Mesenchymal stem cell (in vitro differentiated cells and primary cell): ENCODE results near the gene SLC6A4.
A peak's percentile ranks its signal among the peaks of the same experiment; 100 is the strongest.

Experiments used
- DNase-seq: peaks from one replicate; pipeline ENCODE4 v3.0.0-alpha.2; 2013
- H2AFZ ChIP-seq: one replicate; pipeline ENCODE4 v1.6.1; 2013; ENCODE audit warnings: low read depth, mild to moderate bottlenecking, control low read depth, inconsistent platforms, low read length, moderate library complexity
- H2AK5ac ChIP-seq: 2 replicates; pipeline ENCODE4 v1.6.1; 2013; ENCODE audit warnings: low read length, moderate library complexity, mild to moderate bottlenecking, inconsistent platforms; ENCODE audit not compliant: severe bottlenecking
- H2BK120ac ChIP-seq: one replicate; pipeline ENCODE4 v1.6.1; 2013; ENCODE audit warnings: low read depth, mild to moderate bottlenecking, inconsistent platforms, low read length, moderate library complexity
- H2BK12ac ChIP-seq, 2 experiments: one replicate each; pipeline ENCODE4 v1.6.1; 2013; ENCODE audit warnings: inconsistent platforms in 2 of 2, low read length in 2 of 2, mild to moderate bottlenecking in 2 of 2, moderate library complexity in 2 of 2, control low read depth in 1 of 2
- H2BK15ac ChIP-seq: one replicate; pipeline ENCODE4 v1.6.1; 2013; ENCODE audit warnings: mild to moderate bottlenecking, low read depth, inconsistent platforms; ENCODE audit not compliant: poor library complexity, severe bottlenecking
- H2BK5ac ChIP-seq: 2 replicates; pipeline ENCODE4 v1.6.1; 2013; ENCODE audit warnings: low read depth, mild to moderate bottlenecking, low read length, control low read depth, inconsistent platforms; ENCODE audit not compliant: poor library complexity, severe bottlenecking
- H3K14ac ChIP-seq, 2 experiments: one replicate each; pipeline ENCODE4 v1.6.1; 2013; ENCODE audit warnings: inconsistent platforms in 2 of 2, low read length in 2 of 2, control low read depth in 1 of 2, mild to moderate bottlenecking in 1 of 2, moderate library complexity in 1 of 2
- H3K18ac ChIP-seq, 2 experiments: one replicate each; pipeline ENCODE4 v1.6.1; 2013; ENCODE audit warnings: inconsistent platforms in 2 of 2, low read length in 2 of 2, control low read depth in 1 of 2, low read depth in 1 of 2, mild to moderate bottlenecking in 1 of 2
- H3K23ac ChIP-seq, 2 experiments: one replicate each; pipeline ENCODE4 v1.6.1; 2013; ENCODE audit warnings: inconsistent platforms in 2 of 2, low read length in 2 of 2, mild to moderate bottlenecking in 2 of 2, moderate library complexity in 2 of 2, control low read depth in 1 of 2
- H3K27ac ChIP-seq: 2 replicates; pipeline ENCODE4 v1.5.1; 2013; ENCODE audit warnings: mild to moderate bottlenecking, moderate library complexity, low read length, control low read depth, inconsistent platforms; ENCODE audit not compliant: poor library complexity, severe bottlenecking
- H3K27me3 ChIP-seq, 2 experiments: 2 replicates each; pipeline versions ENCODE4 v1.6.1 to v1.7.0; 2013; ENCODE audit warnings: low read length in 2 of 2, mild to moderate bottlenecking in 2 of 2, moderate library complexity in 2 of 2, control low read depth in 1 of 2, inconsistent platforms in 1 of 2; ENCODE audit not compliant: control insufficient read depth in 1 of 2, insufficient read depth in 1 of 2
- H3K36me3 ChIP-seq, 2 experiments: 2 replicates each; pipeline versions ENCODE4 v1.6.1 to v1.7.0; 2013; ENCODE audit warnings: low read length in 2 of 2, control low read depth in 1 of 2, inconsistent platforms in 1 of 2, low read depth in 1 of 2, mild to moderate bottlenecking in 1 of 2; ENCODE audit not compliant: insufficient read depth in 2 of 2, control insufficient read depth in 1 of 2
- H3K4ac ChIP-seq, 2 experiments: one replicate each; pipeline ENCODE4 v1.6.1; 2013; ENCODE audit warnings: inconsistent platforms in 2 of 2, low read length in 2 of 2, mild to moderate bottlenecking in 2 of 2, moderate library complexity in 2 of 2, control low read depth in 1 of 2, low read depth in 1 of 2
- H3K4me1 ChIP-seq: 2 replicates; pipeline ENCODE4 v1.6.1; 2013; ENCODE audit warnings: low read depth, low read length, control low read depth; ENCODE audit not compliant: control insufficient read depth, insufficient read depth
- H3K4me2 ChIP-seq: 2 replicates; pipeline ENCODE4 v1.6.1; 2013; ENCODE audit warnings: low read length, mild to moderate bottlenecking, inconsistent platforms; ENCODE audit not compliant: poor library complexity, severe bottlenecking
- H3K4me3 ChIP-seq, 2 experiments: 2 replicates each; pipeline versions ENCODE4 v1.5.1 to v1.7.0; 2013; ENCODE audit warnings: low read length in 2 of 2, mild to moderate bottlenecking in 2 of 2, control low read depth in 1 of 2, low read depth in 1 of 2; ENCODE audit not compliant: insufficient read depth in 1 of 2
- H3K79me1 ChIP-seq: replicated peaks from 2 replicates; pipeline ENCODE4 v1.6.1; 2013; ENCODE audit warnings: mild to moderate bottlenecking, control low read depth, low read length, inconsistent platforms; ENCODE audit not compliant: poor library complexity, severe bottlenecking
- H3K9ac ChIP-seq: 2 replicates; pipeline ENCODE4 v1.7.0; 2013; ENCODE audit warnings: mild to moderate bottlenecking, low read length, moderate library complexity
- H3K9me3 ChIP-seq: 2 replicates; pipeline ENCODE4 v1.7.0; 2013; ENCODE audit warnings: mild to moderate bottlenecking, low read length; ENCODE audit not compliant: control insufficient read depth
- H4K8ac ChIP-seq: one replicate; pipeline ENCODE4 v1.6.1; 2013; ENCODE audit warnings: inconsistent platforms, mild to moderate bottlenecking, low read length, moderate library complexity
- H4K91ac ChIP-seq: one replicate; pipeline ENCODE4 v1.6.1; 2013; ENCODE audit warnings: mild to moderate bottlenecking, low read length, inconsistent platforms
- WGBS: methylation state at CpG from one replicate; pipeline ENCODE4 v1.1.7; 2013; ENCODE audit warnings: mixed read lengths; 5-methylcytosine and 5-hydroxymethylcytosine counted together

The SLC6A4 gene

GRCh38 chr17:30219315-30219714 lies 16.2 kb downstream of the SLC6A4 start:
- Histone ChIP-seq H2BK5ac (no peak overlapping the region), H4K8ac (no peak overlapping the region), H3K9ac (no peak overlapping the region), H3K18ac (no peak overlapping the region), H3K36me3 (peaks cover 0 to 3% of the 10 kb centered on the region in 2 experiments), H3K79me1 (no peaks in the 10 kb centered on the region), H3K4me3 (no peak overlapping the region), H3K27me3 (peaks cover 14 to 60% of the 10 kb centered on the region in 2 experiments), H2BK15ac (no peak overlapping the region), H3K27ac (no peak overlapping the region), H2BK12ac (no peak overlapping the region), H2AK5ac (no peak overlapping the region), H2AFZ (no peak overlapping the region), H3K23ac (no peak overlapping the region), H4K91ac (no peak overlapping the region), H3K4me1 (no peaks in the 10 kb centered on the region), H3K14ac (no peak overlapping the region), H3K4me2 (no peak overlapping the region), H2BK120ac (no peak overlapping the region), H3K9me3 (no peaks in the 10 kb centered on the region), H3K4ac (no peak overlapping the region)
- DNase-seq, result no peak
- 93% methylated on average over 4 of the region's 4 CpGs for WGBS

DNA sequence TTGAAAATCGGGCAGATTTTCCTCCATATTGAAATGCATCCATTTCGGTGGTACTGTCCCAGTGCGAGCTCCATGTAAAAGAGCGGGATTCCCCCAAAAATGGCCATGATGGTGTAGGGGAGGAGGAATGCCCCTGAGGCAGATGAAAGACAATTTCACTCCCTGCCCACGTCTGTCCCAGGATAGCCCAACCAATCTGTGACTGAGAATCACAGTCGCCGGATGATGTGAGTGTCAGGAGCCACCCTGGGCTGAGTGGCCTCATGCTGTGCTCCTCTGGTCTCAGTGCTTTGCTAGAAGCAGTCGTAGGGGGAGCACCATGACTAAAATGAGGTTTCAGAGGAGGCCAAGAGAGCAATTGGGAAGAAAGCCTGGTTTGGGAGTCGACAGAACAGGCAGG lies 16.7 kb downstream of the SLC6A4 start:
- DNase-seq, result no peak

GRCh38 chr17:30217746-30218245 lies 17.7 kb downstream of the SLC6A4 start:
- Histone ChIP-seq H2AK5ac (no peak overlapping the region), H4K8ac (no peak overlapping the region), H3K18ac (no peak overlapping the region), H3K27ac (no peak overlapping the region), H2AFZ (no peak overlapping the region), H3K23ac (no peak overlapping the region), H3K14ac (no peak overlapping the region), H3K4me2 (no peak overlapping the region), H3K27me3 (peaks cover 14 to 53% of the 10 kb centered on the region in 2 experiments), H2BK15ac (no peak overlapping the region), H2BK120ac (no peak overlapping the region), H3K79me1 (no peaks in the 10 kb centered on the region), H3K4me1 (no peaks in the 10 kb centered on the region), H3K9ac (no peak overlapping the region), H3K4me3 (no peak overlapping the region), H3K9me3 (no peaks in the 10 kb centered on the region), H4K91ac (no peak overlapping the region), H3K4ac (no peak overlapping the region), H2BK12ac (no peak overlapping the region), H3K36me3 (peaks cover 0 to 3% of the 10 kb centered on the region in 2 experiments), H2BK5ac (no peak overlapping the region)
- WGBS, result 97% methylated on average over 11 of the region's 11 CpGs
- DNase-seq, result no peak

More for the DNA sequence above, 16.7 kb downstream of the SLC6A4 start:
- Histone ChIP-seq H2BK120ac (no peak overlapping the region), H3K9ac (no peak overlapping the region), H3K18ac (no peak overlapping the region), H3K4me2 (no peak overlapping the region), H2BK15ac (no peak overlapping the region), H3K23ac (no peak overlapping the region), H2BK5ac (no peak overlapping the region), H2AFZ (no peak overlapping the region), H3K27ac (no peak overlapping the region), H3K79me1 (no peaks in the 10 kb centered on the region), H4K8ac (no peak overlapping the region), H3K27me3 (peaks cover 14 to 60% of the 10 kb centered on the region in 2 experiments), H3K4me1 (no peaks in the 10 kb centered on the region), H3K9me3 (no peaks in the 10 kb centered on the region), H3K4me3 (no peak overlapping the region), H3K4ac (no peak overlapping the region), H3K14ac (no peak overlapping the region), H2BK12ac (no peak overlapping the region), H2AK5ac (no peak overlapping the region), H3K36me3 (peaks cover 0 to 3% of the 10 kb centered on the region in 2 experiments), H4K91ac (no peak overlapping the region)
- 85% methylated on average over 9 of the region's 9 CpGs for WGBS

- Histone ChIP-seq H3K4me1 (no peaks in the 10 kb centered on the region), H3K14ac (no peak overlapping the region), H3K36me3 (peaks cover 0 to 3% of the 10 kb centered on the region in 2 experiments), H2BK120ac (no peak overlapping the region), H2BK12ac (no peak overlapping the region), H3K4ac (no peak overlapping the region), H3K79me1 (no peaks in the 10 kb centered on the region), H4K91ac (no peak overlapping the region), H3K4me3 (no peak overlapping the region), H2AK5ac (no peak overlapping the region), H2BK5ac (no peak overlapping the region), H3K18ac (no peak overlapping the region), H3K23ac (peak overlapping the region in 1 of 2 experiments; percentile 9), H3K4me2 (no peak overlapping the region), H3K27me3 (peaks cover 14 to 46% of the 10 kb centered on the region in 2 experiments), H2AFZ (no peak overlapping the region), H3K9me3 (no peaks in the 10 kb centered on the region), H4K8ac (no peak overlapping the region), H3K27ac (no peak overlapping the region), H2BK15ac (no peak overlapping the region), H3K9ac (no peak overlapping the region)
- 97% methylated on average over 6 of the region's 6 CpGs for WGBS
- no peak for DNase-seq
Observed at GRCh38 chr17:30217054-30217453, 18.4 kb downstream of the SLC6A4 start.
